ENCODE data around the gene STUB1.

DNA sequence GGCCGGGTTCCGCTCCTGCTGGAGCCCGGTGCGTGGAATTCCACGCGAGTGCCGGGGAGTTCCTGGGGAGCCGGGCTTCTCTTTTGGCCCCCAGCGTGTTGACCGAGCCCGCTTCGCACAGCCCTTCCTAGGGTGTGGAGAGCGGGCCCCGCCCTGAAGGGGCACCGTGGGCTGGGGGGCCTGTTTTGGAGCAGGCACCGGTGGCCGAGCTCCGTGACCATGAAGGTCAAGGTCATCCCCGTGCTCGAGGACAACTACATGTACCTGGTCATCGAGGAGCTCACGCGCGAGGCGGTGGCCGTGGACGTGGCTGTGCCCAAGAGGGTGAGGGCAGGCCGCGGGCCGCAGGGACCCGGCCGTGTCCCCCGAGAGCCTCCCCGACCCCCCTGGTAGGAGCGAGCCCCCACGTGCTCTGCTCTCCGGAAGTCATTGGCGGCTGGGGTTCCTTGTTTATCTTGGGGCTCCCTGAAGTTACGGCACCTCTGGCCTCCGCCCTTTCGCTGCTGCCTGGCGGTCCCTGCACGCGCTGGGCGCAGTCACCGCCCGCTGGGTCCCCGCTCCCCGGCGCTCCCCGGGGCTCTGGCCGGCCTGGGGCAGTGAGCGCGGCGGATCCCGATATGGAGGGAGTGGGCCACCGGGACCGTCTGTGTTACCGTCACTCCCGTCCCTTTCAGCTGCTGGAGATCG is 47.2 kb downstream of the STUB1 start:
- TF ChIP-seq ARNT (IDR thresholded peaks at IDR 0.05), result no peak
- no peak for TF ChIP-seq SUZ12 (IDR thresholded peaks at IDR 0.05)
- no peak for TF ChIP-seq FOXK2 (IDR thresholded peaks at IDR 0.05)
- TF ChIP-seq FOXA1 (IDR thresholded peaks at IDR 0.05), result no peak
- no peak for TF ChIP-seq BHLHE40 (IDR thresholded peaks at IDR 0.05; ENCODE audit: borderline replicate concordance)
- TF ChIP-seq LEF1 (IDR thresholded peaks at IDR 0.05; ENCODE audit: borderline replicate concordance), result no peak
- TF ChIP-seq TARDBP (IDR thresholded peaks at IDR 0.05), result peak; percentile 80
- TF ChIP-seq, protein P1, sequence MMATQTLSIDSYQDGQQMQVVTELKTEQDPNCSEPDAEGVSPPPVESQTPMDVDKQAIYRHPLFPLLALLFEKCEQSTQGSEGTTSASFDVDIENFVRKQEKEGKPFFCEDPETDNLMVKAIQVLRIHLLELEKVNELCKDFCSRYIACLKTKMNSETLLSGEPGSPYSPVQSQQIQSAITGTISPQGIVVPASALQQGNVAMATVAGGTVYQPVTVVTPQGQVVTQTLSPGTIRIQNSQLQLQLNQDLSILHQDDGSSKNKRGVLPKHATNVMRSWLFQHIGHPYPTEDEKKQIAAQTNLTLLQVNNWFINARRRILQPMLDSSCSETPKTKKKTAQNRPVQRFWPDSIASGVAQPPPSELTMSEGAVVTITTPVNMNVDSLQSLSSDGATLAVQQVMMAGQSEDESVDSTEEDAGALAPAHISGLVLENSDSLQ (IDR thresholded peaks at IDR 0.05), result no peak
- no peak for TF ChIP-seq ZNF384 (IDR thresholded peaks at IDR 0.05)
- TF ChIP-seq ELF4 (IDR thresholded peaks at IDR 0.05), result no peak

Data from HEK293T (cell line).